ENCODE results near the gene TAF15.
A peak's percentile ranks its signal among the peaks of the same experiment; 100 is the strongest.

Gene TAF15

DNA sequence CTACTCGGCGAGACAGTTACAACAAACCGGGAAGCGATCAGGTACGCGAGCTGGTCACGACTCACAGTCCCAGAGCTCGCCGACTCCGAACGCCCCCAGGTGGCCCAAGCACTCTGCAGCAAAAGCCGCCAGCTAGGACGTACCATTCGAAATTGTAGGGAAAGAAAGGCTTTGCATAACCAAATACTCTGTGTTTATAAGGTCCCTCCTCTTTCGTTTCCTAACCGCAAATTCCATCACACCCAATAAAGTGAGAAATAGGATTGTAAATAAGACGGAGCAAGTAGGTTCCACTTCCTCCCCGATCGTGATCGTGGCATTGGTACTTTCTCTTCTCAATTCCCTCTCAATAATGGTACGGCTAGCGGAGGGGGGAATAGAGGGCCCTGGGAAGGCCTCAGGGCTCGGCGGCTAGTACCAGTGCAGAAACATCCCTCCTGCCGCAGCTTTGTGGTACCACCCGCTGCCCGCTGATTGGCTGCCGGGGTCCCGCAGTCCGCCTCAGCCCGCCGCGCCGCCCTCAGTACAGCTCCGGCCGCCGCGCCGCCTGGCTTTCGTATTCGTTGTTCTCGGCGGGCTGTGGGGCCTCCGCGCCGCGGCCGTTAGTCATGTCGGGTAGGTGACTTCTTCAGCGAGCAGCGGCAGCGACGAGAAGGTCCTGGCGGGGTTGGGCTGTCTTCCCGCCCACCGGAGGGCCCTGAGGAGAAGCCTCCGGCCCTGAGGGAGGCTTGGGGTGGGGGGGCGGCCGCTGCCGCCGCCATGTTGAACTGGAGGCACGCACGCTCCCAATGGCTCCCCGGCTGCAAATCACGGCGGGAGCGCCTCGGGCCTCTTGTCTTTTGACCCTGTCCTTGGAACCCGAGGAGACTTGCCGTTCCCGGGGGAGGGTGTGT lies at the start of gene TAF15:
Gene TAF15, plus strand, starts transcription at position 523 of the 893 bp plus-strand sequence. Its CDS starts 86 bp downstream, at position 609.
- peak; percentile 92 to 94 (median 94) for DNase-seq (ENCODE audit: low read depth in 2 of 3, low spot score in 1 of 3)

DNA sequence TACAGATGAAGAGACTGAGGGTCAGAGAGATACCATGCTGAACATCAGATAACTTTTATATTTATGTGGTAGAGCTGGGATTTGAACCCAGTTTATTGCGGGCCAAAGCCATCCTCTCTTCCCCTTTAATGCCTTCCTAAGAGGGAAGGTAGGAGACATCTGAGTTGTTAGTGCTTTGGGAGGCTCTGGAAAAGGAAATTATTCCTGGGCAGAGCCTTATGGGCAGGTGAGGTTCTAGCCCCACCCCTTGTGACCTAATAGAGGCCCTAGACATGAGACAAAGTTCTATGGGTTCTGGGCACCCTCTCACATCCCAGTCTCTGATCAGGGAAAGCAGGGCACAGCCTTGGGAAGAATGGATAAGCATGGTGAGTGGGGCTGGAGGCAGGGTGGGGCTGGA lies 48.7 kb upstream of the TAF15 start, which contains the start of gene C17orf50:
Gene C17orf50, plus strand, starts transcription at position 301 of the 400 bp plus-strand sequence. Its CDS starts 55 bp downstream, at position 356.
- no peak for DNase-seq (ENCODE audit: low read depth in 2 of 3, low spot score in 1 of 3)

DNA sequence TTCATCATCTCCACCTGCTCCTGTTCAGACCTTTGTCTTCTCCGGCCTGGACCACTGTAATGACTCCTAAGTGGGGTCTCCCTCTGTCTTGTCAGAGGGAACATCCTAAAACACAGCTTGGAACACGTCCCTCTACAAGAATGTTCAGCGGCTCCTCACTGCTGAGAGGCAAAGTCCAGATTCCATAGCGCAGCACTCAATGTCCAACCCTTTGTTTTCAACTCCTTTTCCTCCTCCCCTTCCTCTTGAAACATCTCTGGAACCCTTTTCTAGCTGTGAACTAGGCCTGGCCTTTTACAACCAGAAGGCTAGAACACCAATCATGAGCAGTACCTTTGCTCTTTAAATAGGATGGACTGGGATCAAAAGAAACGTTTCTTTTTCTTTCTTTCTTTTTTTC lies 47.7 kb upstream of the TAF15 start:
- DNase-seq (ENCODE audit: low read depth in 2 of 3, low spot score in 1 of 3) = no peak

DNA sequence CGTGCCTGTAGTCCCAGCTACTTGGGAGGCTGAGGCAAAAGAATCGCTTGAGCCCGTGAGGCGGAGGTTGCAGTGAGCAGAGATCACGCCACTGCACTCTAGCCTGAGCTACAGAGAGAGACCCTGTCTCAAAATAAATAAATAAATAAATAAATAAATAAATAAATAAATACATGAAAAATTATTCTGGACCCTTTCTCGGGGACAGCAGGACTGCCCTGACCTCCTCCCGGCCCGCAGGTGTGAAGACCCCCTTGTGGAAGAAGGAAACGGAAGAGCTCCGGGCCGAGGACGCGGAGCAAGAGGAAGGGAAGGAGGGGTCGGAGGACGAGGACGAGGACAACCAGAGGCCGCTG lies 45.5 kb upstream of the TAF15 start:
- DNase-seq (ENCODE audit: low read depth in 2 of 3, low spot score in 1 of 3) = no peak

DNA sequence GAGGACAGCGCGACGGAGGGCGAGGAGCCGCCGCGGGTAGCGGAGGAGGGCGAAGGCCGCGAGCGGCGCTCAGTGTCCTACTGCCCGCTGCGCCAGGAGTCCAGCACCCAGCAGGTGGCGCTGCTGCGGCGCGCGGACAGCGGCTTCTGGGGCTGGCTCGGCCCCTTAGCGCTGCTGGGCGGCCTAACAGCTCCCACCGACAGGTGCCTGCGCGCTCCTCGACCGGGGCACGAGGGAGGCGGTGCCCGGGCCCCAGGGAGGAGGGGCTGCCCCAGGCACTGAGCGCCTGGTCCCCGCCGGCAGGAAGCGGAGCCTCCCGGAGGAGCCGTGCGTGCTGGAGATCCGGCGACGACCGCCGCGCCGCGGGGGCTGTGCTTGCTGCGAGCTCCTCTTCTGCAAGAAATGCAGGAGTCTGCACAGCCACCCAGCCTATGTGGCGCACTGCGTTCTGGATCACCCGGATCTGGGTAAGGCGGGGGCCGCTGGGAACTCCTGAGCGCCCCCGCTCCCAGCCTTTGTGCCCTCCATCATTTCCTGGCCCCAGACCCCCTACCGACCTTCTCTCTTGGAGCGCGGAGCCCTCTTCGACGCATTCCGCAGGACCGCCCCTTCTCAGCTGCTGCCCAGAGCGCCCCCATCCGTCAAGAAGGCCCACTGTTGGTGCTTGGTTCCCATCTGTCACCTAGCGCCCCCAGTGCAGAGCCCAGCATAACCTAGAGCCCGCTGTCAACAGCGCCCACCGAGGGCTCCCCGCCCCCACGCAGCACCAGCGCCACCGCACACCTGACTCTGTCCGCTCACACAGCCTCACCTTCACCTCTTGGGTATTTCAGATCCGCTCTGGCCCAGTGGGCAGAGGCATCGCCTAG lies 44.9 kb upstream of the TAF15 start:
- peak; percentile 77 to 86 (median 79) for DNase-seq (ENCODE audit: low read depth in 2 of 3, low spot score in 1 of 3)

DNA sequence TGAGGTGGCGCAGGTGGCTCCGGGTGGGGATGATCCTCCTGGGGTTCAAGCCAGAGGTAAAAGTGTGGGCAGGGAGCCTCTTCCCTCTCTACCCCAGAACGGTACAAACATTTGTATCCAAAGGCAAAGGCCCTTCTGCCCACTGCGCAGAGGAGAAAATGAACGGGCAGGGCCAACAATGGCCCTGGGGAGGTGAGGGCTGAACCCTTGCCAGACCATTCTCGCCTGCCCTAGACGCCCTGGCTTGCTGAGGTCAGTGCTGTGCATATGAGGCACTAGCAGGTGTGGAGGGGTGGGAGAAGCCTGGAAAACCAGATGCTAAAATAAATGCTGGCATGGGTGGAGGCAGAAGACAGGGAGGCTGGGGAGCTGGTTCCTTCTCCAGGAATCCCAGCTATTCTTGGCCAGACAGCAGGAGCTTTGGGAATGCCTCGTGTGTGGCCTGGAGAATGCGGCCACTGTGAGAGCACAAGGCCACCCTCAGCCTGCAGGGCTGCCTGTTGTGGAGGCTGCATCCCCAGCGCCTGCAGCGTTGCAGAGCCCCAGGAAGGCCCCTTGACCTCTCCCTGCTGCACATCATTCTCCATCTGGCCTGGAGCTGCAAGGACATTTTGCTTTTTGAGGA lies 44.1 kb upstream of the TAF15 start:
- no peak for DNase-seq (ENCODE audit: low read depth in 2 of 3, low spot score in 1 of 3)

DNA sequence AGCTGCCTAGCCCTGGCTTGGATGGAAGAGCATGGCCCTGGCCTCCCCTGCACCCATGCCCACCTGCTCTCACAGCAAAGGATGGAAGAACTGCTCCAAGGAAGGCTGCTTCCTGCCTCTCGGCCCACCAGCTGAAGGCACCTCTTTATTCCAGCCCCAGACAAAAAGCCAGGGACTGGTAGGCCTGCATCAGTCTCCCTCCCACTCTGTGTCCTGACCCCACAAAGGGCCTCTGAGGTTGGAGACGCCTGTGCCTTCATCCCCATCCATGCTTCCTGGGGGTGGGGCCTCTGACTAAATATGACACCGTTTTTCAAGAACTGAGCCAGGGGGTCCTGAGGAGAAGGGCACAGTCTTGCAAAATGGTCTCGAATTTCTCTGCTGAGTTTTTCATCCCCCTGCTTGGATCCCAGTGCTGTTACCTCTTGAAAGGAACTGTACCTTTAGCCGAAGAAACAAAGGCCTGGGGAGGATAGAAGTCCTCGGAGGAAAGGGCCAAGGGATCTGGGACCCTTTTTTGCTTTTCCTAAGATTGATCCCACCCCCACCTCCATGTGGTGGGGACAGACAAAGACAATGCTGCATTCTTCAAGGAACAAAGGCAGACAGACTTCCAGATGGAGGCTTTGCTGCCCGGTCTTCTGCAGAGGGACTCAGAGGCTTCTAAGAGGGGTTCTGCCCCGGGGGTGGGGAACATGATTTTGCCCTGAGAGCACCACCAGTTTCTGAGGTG lies 43.4 kb upstream of the TAF15 start:
- no peak for DNase-seq (ENCODE audit: low read depth in 2 of 3, low spot score in 1 of 3)

DNA sequence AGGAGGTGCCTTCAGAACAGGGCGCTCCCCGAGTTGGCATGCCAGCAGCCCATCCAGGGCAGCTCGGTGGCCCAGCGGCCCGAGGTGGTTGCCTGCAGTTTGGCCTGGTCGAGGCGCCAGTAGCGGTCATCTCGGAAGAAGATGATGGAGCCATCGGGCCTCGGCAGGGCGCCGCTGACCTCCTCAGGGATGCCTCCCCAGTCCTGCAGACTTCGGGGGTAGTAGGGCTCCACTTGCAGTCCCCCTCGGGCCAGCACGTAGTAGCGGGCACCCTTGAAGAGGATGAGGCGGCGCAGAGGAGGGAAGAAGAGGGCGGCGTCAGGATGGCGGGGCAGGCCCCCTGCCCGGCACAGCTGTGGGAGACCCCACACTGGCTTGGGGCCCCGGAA lies 42.8 kb upstream of the TAF15 start:
- no peak for DNase-seq (ENCODE audit: low read depth in 2 of 3, low spot score in 1 of 3)

DNA sequence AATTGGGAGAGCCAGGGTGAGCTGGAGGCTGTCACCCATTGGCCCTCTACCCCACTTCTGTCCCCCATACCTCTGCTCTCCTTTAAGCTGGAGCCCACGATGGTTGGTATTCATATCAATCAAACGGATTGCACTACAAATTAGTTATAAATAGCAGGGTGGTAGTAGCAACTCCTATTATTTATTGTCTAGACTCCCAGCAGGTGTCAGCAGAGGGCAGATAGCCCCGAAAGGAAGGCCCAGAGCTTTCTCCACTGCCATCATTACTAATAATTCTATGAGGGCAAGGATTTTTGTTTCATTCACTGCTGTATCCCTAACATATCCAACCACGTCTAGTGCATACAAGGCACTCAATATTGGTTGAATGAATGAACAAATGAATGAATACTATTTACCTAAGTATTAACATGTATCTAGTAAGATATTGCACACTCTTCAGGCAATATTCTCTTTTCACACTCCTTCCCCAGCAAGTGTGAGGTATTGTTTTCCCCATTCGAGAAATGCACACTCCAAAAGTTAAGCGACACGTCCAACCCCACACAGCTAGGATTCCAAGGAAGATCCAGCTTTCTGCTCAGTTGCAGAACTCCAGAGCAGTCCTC lies 42.3 kb upstream of the TAF15 start:
- peak in 1 of 3 donors; percentile 27 for DNase-seq (ENCODE audit: low read depth in 2 of 3, low spot score in 1 of 3)

DNA sequence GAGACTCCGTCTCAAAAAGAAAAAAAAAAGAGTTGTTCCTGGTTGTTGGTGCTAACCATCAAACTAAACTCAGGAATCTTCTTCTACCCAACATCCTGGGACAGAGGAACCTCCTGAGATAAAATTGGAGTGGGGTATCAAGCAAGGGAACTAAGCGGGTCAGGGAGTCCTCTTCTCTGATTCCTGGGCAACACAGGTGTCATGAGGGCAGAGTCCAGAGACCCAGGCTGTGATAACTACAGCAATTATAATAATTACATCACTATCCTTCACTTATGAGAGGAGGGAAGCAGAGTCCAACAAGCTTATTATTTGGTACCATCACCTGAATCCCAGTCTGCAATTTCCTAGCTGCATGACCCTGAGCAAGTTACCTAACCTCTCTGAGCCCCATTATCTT lies 40.5 kb upstream of the TAF15 start:
- DNase-seq (ENCODE audit: low read depth in 2 of 3, low spot score in 1 of 3) = no peak

DNA sequence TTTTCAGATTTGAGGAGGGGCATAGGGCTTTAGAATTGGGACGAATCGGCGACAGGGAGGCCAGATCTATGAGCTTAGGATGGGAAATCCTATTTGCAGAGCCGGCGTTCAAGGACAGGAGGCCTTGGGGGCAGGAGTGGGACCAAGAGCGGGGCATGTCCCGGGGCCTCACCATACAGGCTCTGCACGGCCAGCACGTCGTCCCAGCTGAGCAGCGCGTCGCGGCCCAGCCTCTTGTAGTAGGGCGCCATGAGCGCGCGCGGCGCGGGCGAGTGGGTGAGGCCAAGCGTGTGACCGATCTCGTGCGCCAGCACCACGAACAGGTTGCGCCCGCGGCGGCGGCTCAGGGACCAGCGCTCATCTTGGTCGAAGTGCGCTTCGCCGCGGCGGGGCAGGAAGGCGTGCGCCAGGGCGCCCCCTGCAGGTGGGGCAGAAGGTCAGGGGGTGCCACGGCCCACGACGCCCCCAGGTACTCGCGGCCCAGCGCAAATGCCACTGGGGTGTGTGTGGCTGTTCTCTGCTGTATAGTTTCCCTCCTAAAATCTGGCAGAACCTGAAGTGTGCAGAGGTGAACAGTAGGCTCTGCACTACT lies 39.3 kb upstream of the TAF15 start:
- no peak for DNase-seq (ENCODE audit: low read depth in 2 of 3, low spot score in 1 of 3)

DNA sequence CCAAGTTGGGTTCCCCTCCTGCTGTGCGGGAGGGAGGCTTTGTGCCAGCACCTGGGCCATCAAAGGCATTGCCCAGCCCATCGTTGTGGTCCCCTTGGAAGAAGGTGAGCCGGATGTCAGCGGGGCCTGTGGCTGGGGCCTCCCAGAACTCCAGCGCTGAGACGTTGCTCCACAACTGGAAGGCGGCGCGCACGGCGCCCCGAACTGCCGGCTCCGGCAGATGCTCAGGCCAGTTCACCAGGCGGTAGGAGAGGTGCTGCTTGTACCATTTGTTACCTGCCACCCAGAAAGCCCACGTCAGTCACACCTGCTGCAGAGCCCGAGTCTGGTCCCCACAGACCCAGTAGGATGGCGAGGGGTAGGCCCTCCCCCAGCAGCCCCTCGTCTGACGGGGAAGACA lies 36.2 kb upstream of the TAF15 start:
- DNase-seq (ENCODE audit: low read depth in 2 of 3, low spot score in 1 of 3) = no peak

DNA sequence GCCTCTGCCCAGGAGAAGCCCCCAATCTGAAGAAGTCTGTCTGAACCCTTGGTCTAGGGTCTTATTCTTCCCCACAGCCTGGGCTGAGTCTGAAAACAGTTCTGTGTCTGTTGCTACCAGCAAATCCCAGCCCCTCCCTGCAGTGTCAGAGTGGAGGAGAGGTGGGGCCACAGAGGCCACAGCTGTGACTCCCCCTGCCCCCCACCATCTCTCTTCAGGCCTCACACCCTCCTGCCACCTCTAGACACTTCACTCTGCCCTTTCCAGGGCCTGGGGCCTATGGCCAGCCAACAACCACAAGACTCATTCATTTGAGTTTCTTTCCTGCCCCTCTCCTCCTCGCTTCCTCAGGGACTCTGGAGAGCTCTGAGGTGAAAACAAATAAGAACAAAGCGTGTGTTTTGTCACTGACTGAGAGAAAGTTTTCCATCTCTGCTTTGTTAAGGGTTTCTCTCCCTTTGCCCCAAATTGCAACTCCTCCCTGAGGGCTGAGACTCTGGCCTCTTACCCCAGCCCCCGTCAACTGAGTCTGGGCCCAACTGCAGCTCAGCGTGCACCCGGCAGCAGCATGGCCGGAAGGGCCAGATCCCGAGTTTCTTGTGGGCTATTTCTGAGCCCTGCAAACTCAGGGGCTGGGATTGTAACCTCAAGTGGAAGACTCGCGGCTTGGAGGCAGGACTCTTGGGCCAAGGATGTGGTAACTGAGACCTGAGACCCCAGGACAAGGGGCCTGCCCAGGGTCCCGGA lies 35.4 kb upstream of the TAF15 start:
- no peak for DNase-seq (ENCODE audit: low read depth in 2 of 3, low spot score in 1 of 3)

DNA sequence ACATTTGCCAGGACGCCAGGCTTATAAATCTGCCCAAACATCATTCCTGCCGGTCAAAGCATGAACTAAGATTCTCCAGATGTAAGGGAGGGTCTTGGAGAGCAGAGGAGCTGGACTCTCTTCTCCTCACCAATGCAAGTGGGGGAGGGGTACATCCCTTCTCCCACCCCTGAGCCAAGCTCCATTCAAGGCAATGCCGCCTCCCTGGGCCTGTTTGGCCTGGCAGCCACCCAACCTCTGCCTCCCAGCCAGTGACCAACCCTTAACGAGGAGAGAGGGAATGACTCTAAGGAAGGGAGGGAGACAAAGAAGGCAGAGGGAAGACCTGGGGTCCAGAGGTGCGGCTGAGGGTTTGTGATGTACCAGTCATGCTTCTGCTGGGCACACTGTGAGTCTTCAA lies 34.8 kb upstream of the TAF15 start:
- DNase-seq (ENCODE audit: low read depth in 2 of 3, low spot score in 1 of 3) = no peak

DNA sequence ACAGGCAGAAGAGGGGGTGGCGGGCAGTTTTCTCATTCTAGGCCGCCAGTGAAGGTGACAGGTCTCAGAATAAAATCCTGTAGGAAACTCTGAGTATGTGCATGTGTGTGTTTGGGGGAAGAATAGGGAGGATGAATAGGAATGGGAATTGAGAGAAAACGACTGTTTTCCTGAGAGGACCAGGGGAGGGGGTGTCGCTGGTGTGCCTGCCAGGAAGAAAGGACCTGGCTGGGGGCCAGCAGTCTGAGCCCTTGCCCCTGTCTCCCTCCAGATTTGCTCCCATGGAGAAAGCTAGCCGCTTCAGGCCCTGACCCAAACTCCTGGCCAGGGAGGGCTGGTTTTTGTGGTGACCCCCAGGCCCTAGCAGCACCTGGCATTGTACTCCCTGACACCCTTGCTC lies 34.2 kb upstream of the TAF15 start:
- DNase-seq (ENCODE audit: low read depth in 2 of 3, low spot score in 1 of 3) = no peak

DNA sequence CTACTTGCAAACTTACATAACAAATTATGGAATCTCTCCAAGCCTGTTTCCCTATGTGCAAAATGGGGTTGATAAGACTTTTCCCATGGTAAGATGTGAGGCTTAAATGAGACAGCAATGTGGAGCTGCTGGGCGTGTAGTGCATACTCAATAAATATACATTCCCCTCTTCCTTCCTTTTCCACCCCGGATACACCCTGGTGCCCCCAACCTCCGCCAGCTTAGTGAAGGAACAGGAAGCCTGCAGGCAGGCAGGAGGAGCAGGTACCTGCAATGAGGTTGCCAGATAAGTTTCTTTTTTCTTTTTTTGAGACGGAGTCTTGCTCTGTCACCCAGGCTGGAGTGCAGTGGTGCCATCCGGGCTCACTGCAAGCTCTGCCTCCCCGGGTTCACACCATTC lies 33.7 kb upstream of the TAF15 start:
- no peak for DNase-seq (ENCODE audit: low read depth in 2 of 3, low spot score in 1 of 3)

DNA sequence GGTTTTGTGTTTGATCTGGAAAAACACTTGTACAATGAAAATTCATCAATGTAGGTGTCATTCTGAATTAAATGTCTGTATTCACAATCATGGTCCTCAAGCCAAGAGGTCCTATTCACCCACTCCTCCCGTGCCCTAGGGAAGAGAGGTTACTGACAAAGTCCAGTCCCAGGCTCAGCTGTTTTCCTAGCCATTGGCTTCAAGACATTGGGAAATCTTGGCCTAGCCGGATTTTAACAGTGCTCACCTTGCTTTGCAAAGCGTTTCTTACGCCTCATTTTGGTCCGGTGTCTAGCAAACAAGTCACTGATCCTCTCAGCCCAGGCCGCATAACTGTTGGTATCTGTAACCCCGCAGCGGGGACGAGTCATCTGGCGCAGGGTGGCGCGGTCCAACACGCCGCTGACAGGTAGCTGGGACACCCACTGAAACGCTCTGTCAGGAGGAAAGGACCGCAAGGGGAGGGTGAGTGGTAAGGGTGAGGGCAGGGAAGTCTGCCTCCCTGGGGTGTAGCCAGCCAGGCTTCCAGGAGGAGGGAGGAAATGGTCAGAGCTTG lies 30.6 kb upstream of the TAF15 start:
- no peak for DNase-seq (ENCODE audit: low read depth in 2 of 3, low spot score in 1 of 3)

DNA sequence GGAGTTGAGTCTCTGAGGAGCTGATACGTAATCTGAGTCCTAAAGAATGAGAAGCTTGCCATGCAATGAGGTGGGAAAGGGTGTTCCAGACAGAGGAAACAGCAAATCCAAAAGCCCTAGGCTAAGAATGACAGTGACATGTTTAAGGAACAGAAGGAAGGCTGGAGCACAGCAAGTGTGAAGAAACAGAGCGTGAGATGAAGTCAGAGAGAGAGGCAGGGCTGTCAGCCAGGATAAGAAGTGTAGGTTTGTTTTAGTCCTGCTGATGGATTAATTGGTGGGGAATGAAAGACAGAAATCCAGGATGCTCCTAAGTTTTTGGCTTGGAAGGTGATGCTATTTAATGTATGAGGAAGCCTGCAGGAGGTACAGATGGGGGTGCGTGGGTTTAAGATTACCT lies 28.3 kb upstream of the TAF15 start:
- no peak for DNase-seq (ENCODE audit: low read depth in 2 of 3, low spot score in 1 of 3)

DNA sequence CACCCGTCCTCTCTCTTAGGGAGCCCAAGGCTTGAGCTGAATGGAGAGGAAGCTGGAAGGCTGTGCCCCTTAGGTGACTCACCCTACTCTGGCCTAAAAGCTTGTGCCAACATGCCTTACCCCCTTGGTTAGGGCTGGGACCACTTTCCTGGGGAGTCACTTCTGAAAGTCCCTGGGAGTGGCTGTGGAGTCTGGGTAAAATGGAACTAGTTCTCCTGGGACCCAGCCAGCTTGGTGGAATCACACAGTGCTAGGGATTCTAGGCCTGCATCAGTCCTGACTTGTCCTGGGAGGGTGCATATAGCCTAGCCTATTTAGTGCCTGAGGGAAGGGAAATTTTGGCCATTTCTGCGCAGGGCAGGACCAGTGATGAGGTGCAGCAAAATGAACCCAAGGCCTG lies 24.4 kb upstream of the TAF15 start:
- DNase-seq (ENCODE audit: low read depth in 2 of 3, low spot score in 1 of 3) = no peak
